ENCODE measurements around the gene PRKN.

DNA sequence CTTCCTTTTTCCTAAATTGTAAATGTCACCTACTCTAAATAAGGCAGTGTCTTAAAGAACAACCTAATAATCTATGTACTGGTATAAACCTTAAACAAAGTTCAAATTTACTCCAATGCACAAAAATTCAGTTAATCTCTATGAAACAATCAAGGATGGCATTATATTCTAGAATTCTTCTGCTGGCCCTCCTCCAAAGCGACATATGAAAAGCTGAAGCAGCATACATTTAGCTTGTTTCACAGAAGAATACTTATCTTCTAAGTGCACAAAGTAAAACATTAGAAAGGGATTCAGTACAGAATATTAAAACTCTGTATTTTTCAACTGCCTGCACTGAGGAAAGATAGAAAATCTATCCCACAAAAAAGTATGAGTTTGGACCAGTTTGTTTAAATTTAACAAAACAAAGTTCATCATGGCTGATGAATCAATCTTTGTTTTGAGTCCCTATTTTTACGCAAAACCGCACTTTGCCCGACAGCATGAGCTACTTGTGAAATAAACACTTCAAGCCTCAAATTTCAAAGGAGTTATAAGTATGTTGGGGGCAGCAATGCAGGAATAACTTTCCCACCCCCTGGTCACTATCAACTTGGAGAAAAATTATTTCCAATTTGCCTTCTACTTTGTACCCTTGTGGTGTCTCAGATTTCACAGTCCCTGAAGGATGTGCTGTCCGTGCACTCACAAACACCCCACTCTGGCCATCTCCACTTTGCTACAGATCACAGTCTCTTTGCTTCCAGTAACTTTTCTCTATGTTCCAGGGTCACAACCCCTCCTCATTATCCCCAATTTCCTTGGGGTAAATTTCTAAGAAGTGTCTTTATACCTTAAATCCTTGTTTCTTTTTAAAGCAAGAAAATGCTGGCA is 238.2 kb downstream of the PRKN start:
- TF ChIP-seq, protein P1, sequence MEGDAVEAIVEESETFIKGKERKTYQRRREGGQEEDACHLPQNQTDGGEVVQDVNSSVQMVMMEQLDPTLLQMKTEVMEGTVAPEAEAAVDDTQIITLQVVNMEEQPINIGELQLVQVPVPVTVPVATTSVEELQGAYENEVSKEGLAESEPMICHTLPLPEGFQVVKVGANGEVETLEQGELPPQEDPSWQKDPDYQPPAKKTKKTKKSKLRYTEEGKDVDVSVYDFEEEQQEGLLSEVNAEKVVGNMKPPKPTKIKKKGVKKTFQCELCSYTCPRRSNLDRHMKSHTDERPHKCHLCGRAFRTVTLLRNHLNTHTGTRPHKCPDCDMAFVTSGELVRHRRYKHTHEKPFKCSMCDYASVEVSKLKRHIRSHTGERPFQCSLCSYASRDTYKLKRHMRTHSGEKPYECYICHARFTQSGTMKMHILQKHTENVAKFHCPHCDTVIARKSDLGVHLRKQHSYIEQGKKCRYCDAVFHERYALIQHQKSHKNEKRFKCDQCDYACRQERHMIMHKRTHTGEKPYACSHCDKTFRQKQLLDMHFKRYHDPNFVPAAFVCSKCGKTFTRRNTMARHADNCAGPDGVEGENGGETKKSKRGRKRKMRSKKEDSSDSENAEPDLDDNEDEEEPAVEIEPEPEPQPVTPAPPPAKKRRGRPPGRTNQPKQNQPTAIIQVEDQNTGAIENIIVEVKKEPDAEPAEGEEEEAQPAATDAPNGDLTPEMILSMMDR (IDR thresholded peaks at IDR 0.05) = no peak
- TF ChIP-seq EP300 (IDR thresholded peaks at IDR 0.05) = no peak
- TF ChIP-seq POLR2A (IDR thresholded peaks at IDR 0.05) = no peak
